SK-N-SH (cell line): ENCODE measurements around the gene DPP10. TPM values are rescaled to one million over a fixed set of nuclear protein-coding genes. Genes with fewer than 3 reads are reported as not detected.

Experiments used
- CTCF ChIA-PET: fragments of 300-600, 350-600 bp; formaldehyde crosslinking; extraction: SDS; loops from one replicate; lab custom pipeline; 2021; lab: Yijun Ruan, JAX
- POLR2A ChIA-PET: fragments of 350-600 bp; sonication (Branson Sonifier 250); formaldehyde crosslinking; extraction: SDS; loops from one replicate; lab custom pipeline; 2020; ENCODE audit warnings: antibody characterized with exemption, inconsistent platforms; lab: Yijun Ruan, JAX
- DNase-seq: peaks from one replicate; pipeline ENCODE4 v3.0.0; 2012
- H2AFZ ChIP-seq: fragments of 200-600 bp; sonication (generic); 2 replicates; pipeline ENCODE4 v1.8.1; 2016; ENCODE audit warnings: antibody characterized with exemption, mild to moderate bottlenecking, low read depth
- H3F3A ChIP-seq: fragments of 200-600 bp; sonication (generic); replicated peaks from 2 replicates; pipeline ENCODE3; 2016; ENCODE audit warnings: antibody characterized with exemption, mild to moderate bottlenecking; ENCODE audit not compliant: insufficient read depth
- H3K27ac ChIP-seq, 2 experiments: fragments of 200-500 bp in 1 of 2; fragments of 200-600 bp in 1 of 2; sonication (Bioruptor generic) in 1 of 2; sonication (generic), shearing (Covaris generic) in 1 of 2; 2 replicates each; pipeline versions ENCODE4 v1.5.1 to v1.6.1; 2014 to 2016; ENCODE audit warnings: low read depth in 2 of 2, inconsistent platforms in 1 of 2, low read length in 1 of 2, mild to moderate bottlenecking in 1 of 2, mixed read lengths in 1 of 2
- H3K27me3 ChIP-seq: fragments of 200-600 bp; sonication (generic), shearing (Covaris generic); 2 replicates; pipeline ENCODE4 v1.6.1; 2016; ENCODE audit warnings: mixed run types; ENCODE audit not compliant: insufficient read depth
- H3K36me3 ChIP-seq, 2 experiments: fragments of 200-500 bp in 1 of 2; fragments of 200-600 bp in 1 of 2; sonication (Bioruptor generic) in 1 of 2; sonication (generic) in 1 of 2; replicated peaks in 1 of 2; 2 replicates each; pipeline versions ENCODE3 to v1.5.1; 2014 to 2016; ENCODE audit warnings: low read length in 1 of 2, mild to moderate bottlenecking in 1 of 2; ENCODE audit not compliant: insufficient read depth in 2 of 2, control insufficient read depth in 1 of 2
- H3K4me1 ChIP-seq, 2 experiments: fragments of 200-500 bp in 1 of 2; fragments of 200-600 bp in 1 of 2; sonication (Bioruptor generic) in 1 of 2; sonication (generic), shearing (Covaris generic) in 1 of 2; 2 replicates each; pipeline versions ENCODE4 v1.5.1 to v1.6.1; 2014 to 2016; ENCODE audit warnings: low read depth in 1 of 2, low read length in 1 of 2, mixed run types in 1 of 2; ENCODE audit not compliant: insufficient read depth in 2 of 2, control insufficient read depth in 1 of 2
- H3K4me2 ChIP-seq: fragments of 200-600 bp; sonication (generic), shearing (Covaris generic); 2 replicates; pipeline ENCODE4 v1.6.1; 2017; ENCODE audit warnings: mixed run types
- H3K4me3 ChIP-seq, 2 experiments: fragments of 200-500 bp in 1 of 2; fragments of 200-600 bp in 1 of 2; sonication (Bioruptor generic) in 1 of 2; sonication (generic), shearing (Covaris generic) in 1 of 2; 2 replicates each; pipeline versions ENCODE4 v1.5.1 to v1.8.1; 2014 to 2016; ENCODE audit warnings: low read depth in 2 of 2, inconsistent platforms in 1 of 2, low read length in 1 of 2, mild to moderate bottlenecking in 1 of 2, mixed read lengths in 1 of 2, moderate library complexity in 1 of 2
- H3K79me2 ChIP-seq: fragments of 200-600 bp; sonication (generic); 2 replicates; pipeline ENCODE4 v1.8.1; 2017; ENCODE audit warnings: mild to moderate bottlenecking; ENCODE audit not compliant: insufficient read depth
- H3K9ac ChIP-seq: fragments of 200-600 bp; sonication (generic); 2 replicates; pipeline ENCODE4 v1.6.1; 2017; ENCODE audit warnings: mixed run types
- H3K9me2 ChIP-seq: fragments of 200-600 bp; sonication (generic); 2 replicates; pipeline ENCODE4 v1.6.1; 2017; ENCODE audit warnings: mixed run types
- H3K9me3 ChIP-seq: fragments of 200-600 bp; sonication (generic); 2 replicates; pipeline ENCODE4 v1.6.1; 2017; ENCODE audit warnings: mixed run types, mild to moderate bottlenecking, moderate library complexity
- H4K20me1 ChIP-seq: fragments of 200-600 bp; sonication (generic); 2 replicates; pipeline ENCODE4 v1.6.1; 2017; ENCODE audit warnings: mild to moderate bottlenecking, mixed run types; ENCODE audit not compliant: insufficient read depth
- ELF1 ChIP-seq: IDR thresholded peaks from 2 replicates; pipeline ENCODE4 v1.4.0; 2012
- FOSL2 ChIP-seq: IDR thresholded peaks from 2 replicates; pipeline ENCODE4 v1.4.0; 2012; ENCODE audit warnings: low read depth, mild to moderate bottlenecking, moderate library complexity, borderline replicate concordance
- FOXM1 ChIP-seq: IDR thresholded peaks from 2 replicates; pipeline ENCODE4 v1.4.0; 2012; ENCODE audit warnings: low read depth, mild to moderate bottlenecking
- GABPA ChIP-seq: IDR thresholded peaks from 2 replicates; pipeline ENCODE4 v1.4.0; 2012; ENCODE audit warnings: low read depth, mild to moderate bottlenecking
- JUND ChIP-seq: IDR thresholded peaks from 2 replicates; pipeline ENCODE4 v1.4.0; 2012
- MEF2A ChIP-seq: IDR thresholded peaks from 2 replicates; pipeline ENCODE4 v1.4.0; 2012; ENCODE audit warnings: low read depth, borderline replicate concordance
- MXI1 ChIP-seq: IDR thresholded peaks from 2 replicates; pipeline ENCODE4 v1.6.1; 2012; ENCODE audit warnings: mild to moderate bottlenecking, low read depth, low read length, improper control_type of control experiment
- NFIC ChIP-seq: IDR thresholded peaks from 2 replicates; pipeline ENCODE4 v1.4.0; 2012; ENCODE audit warnings: borderline replicate concordance
- NRF1 ChIP-seq: IDR thresholded peaks from 2 replicates; pipeline ENCODE4 v1.6.1; 2012; ENCODE audit warnings: low read depth, mild to moderate bottlenecking, low read length
- POLR2AphosphoS5 ChIP-seq: IDR thresholded peaks from 2 replicates; pipeline ENCODE4 v1.6.1; 2012; ENCODE audit warnings: low read depth, low read length
- RCOR1 ChIP-seq: fragments of 150-350 bp; IDR thresholded peaks from 2 replicates; pipeline ENCODE4 v1.6.1; 2017; ENCODE audit warnings: antibody characterized with exemption, low read length
- TAF1 ChIP-seq: IDR thresholded peaks from 2 replicates; pipeline ENCODE4 v1.6.1; 2012; ENCODE audit warnings: low read depth, mild to moderate bottlenecking, low read length, moderate library complexity, borderline replicate concordance
- TCF12 ChIP-seq: IDR thresholded peaks from 2 replicates; pipeline ENCODE4 v1.4.0; 2012
- TEAD4 ChIP-seq: IDR thresholded peaks from 2 replicates; pipeline ENCODE4 v1.4.0; 2012; ENCODE audit warnings: mild to moderate bottlenecking, borderline replicate concordance; ENCODE audit not compliant: insufficient read depth
- USF2 ChIP-seq: fragments of 150-350 bp; IDR thresholded peaks from 2 replicates; pipeline ENCODE4 v1.6.1; 2017; ENCODE audit warnings: antibody characterized with exemption, low read length, low read depth, borderline replicate concordance
- YY1 ChIP-seq: IDR thresholded peaks from 2 replicates; pipeline ENCODE4 v1.4.0; 2012; ENCODE audit warnings: low read depth, mild to moderate bottlenecking
- ZBTB33 ChIP-seq: IDR thresholded peaks from 2 replicates; pipeline ENCODE4 v1.4.0; 2012; ENCODE audit warnings: low read depth, borderline replicate concordance
- WGBS: methylation state at CpG from one replicate; pipeline ENCODE4 v1.1.6; 2017; ENCODE audit warnings: low lambda C conversion rate; 5-methylcytosine and 5-hydroxymethylcytosine counted together
- polyA plus RNA-seq, 3 experiments: library from polyadenylated mRNA; depleted of rRNA; stranded (reverse); fragments of >200 nt; gene quantifications; 2 replicates each; pipeline ENCODE4 v1.2.3, GENCODE V29; 2012
- TF ChIP-seq, protein P1 (sequence below): IDR thresholded peaks from 2 replicates; pipeline ENCODE4 v1.4.0; 2012; ENCODE audit warnings: low read depth, borderline replicate concordance

DPP10 gene
- polyA plus RNA-seq, 1 of the 3 experiments (the other 2 are of a cell fraction): not detected

- 42% methylated on average over 2 of the region's 2 CpGs for WGBS
- ChIA-PET CTCF (no interaction called here), POLR2A (no interaction called here)
- Histone ChIP-seq H3K9ac (no peak overlapping the region), H4K20me1 (no peaks in the 10 kb centered on the region), H3F3A (no peaks in the 10 kb centered on the region), H3K4me1 (no peaks in the 10 kb centered on the region), H3K27ac (no peak overlapping the region), H3K4me2 (no peak overlapping the region), H3K9me3 (no peaks in the 10 kb centered on the region; the same call in 1 of the 2 replicates), H3K27me3 (no peaks in the 10 kb centered on the region)
- no peak for DNase-seq
- TF ChIP-seq FOXM1 (no peak), JUND (no peak)
- TF ChIP-seq, all 33 proteins: peak for 0
- Histone ChIP-seq H2AFZ (no peak overlapping the region), H3K4me3 (no peak overlapping the region), H3K36me3 (no peaks in the 10 kb centered on the region), H3K79me2 (no peaks in the 10 kb centered on the region), H3K9me2 (no peaks in the 10 kb centered on the region)
Measured at GRCh38 chr2:115779085-115779632, 1336.7 kb downstream of the DPP10 start.

GRCh38 chr2:115782286-115782685 lies 1339.8 kb downstream of the DPP10 start:
- TF ChIP-seq FOSL2 (no peak), NRF1 (no peak), TEAD4 (no peak), MXI1 (no peak), RCOR1 (no peak), POLR2AphosphoS5 (no peak), NFIC (no peak), MEF2A (no peak), TCF12 (no peak), YY1 (no peak), USF2 (no peak), GABPA (no peak), TAF1 (no peak), ZBTB33 (no peak), ELF1 (no peak)
- TF ChIP-seq, protein P1, sequence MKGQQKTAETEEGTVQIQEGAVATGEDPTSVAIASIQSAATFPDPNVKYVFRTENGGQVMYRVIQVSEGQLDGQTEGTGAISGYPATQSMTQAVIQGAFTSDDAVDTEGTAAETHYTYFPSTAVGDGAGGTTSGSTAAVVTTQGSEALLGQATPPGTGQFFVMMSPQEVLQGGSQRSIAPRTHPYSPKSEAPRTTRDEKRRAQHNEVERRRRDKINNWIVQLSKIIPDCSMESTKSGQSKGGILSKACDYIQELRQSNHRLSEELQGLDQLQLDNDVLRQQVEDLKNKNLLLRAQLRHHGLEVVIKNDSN: no peak
- Histone ChIP-seq H3K27ac (no peak overlapping the region), H4K20me1 (no peaks in the 10 kb centered on the region), H3F3A (no peaks in the 10 kb centered on the region), H3K9me2 (no peaks in the 10 kb centered on the region), H3K9ac (no peak overlapping the region), H3K36me3 (no peaks in the 10 kb centered on the region), H3K4me1 (no peaks in the 10 kb centered on the region), H3K9me3 (no peaks in the 10 kb centered on the region; the same call in 1 of the 2 replicates), H3K4me3 (no peak overlapping the region), H3K4me2 (no peak overlapping the region), H3K79me2 (no peaks in the 10 kb centered on the region), H2AFZ (no peak overlapping the region), H3K27me3 (no peaks in the 10 kb centered on the region)
- ChIA-PET CTCF (no interaction called here), POLR2A (no interaction called here)
- WGBS: 18% methylated on average over 4 of the region's 4 CpGs
- no peak for DNase-seq
